Measurements from ENCODE around the gene PRSS53. TPM values are rescaled to one million over a fixed set of nuclear protein-coding genes. Genes with fewer than 3 reads are reported as not detected.

PRSS53 gene
- total RNA-seq, 1 experiment from 2014 or later = 7.0 TPM

DNA sequence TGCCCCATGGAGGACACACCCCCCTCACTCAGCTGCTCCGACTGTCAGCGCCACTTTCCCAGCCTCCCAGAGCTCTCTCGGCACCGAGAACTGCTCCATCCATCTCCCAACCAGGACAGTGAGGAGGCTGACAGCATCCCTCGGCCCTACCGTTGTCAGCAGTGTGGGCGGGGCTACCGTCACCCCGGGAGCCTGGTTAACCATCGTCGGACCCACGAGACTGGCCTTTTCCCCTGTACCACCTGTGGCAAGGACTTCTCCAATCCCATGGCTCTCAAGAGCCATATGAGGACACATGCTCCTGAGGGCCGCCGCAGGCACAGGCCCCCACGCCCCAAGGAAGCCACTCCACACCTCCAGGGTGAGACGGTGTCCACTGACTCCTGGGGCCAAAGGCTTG is 12.4 kb downstream of the PRSS53 start:
- Mint-ChIP-seq H3K4me3 (ENCODE audit: low read depth, unreplicated experiment) (no peak overlapping the region), H3K4me1 (ENCODE audit: low read depth, unreplicated experiment) (peaks cover 26% of the 10 kb centered on the region), H3K27ac (ENCODE audit: unreplicated experiment) (no peak overlapping the region), H3K27me3 (ENCODE audit: unreplicated experiment) (no peaks in the 10 kb centered on the region), H3K9me3 (ENCODE audit: low read depth, unreplicated experiment) (no peaks in the 10 kb centered on the region), H3K36me3 (ENCODE audit: insufficient read depth, unreplicated experiment) (peaks cover 63% of the 10 kb centered on the region)
- CTCF ChIA-PET = no interaction called here
- no TSS peak for BruUV-seq (replicated peaks)
- TF ChIP-seq, protein P1, sequence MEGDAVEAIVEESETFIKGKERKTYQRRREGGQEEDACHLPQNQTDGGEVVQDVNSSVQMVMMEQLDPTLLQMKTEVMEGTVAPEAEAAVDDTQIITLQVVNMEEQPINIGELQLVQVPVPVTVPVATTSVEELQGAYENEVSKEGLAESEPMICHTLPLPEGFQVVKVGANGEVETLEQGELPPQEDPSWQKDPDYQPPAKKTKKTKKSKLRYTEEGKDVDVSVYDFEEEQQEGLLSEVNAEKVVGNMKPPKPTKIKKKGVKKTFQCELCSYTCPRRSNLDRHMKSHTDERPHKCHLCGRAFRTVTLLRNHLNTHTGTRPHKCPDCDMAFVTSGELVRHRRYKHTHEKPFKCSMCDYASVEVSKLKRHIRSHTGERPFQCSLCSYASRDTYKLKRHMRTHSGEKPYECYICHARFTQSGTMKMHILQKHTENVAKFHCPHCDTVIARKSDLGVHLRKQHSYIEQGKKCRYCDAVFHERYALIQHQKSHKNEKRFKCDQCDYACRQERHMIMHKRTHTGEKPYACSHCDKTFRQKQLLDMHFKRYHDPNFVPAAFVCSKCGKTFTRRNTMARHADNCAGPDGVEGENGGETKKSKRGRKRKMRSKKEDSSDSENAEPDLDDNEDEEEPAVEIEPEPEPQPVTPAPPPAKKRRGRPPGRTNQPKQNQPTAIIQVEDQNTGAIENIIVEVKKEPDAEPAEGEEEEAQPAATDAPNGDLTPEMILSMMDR (IDR thresholded peaks at IDR 0.05; ENCODE audit: unreplicated experiment) = no peak
- DNase-seq = no peak
- intact Hi-C loops (cut with micrococcal nuclease; ENCODE audit: unreplicated experiment) = no loop called here

DNA sequence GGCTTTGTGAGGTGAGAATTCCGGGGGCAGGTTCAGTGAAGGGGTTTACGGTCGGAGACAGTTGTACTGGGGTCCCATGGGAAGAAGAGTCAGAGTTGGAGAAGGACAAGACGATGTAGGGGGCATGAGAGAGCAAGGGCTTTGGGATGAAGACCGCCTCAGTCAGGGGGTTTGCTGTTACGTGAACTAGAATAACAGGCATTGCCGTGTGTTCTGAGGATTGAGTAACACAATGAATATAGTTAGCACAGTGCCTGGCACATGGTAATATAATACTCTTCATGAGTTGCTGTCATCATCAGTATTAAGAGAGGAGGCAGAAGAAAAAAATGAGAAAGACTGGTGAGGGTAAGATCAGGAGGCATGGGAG is 13.9 kb downstream of the PRSS53 start:
- peaks cover 26% of the 10 kb centered on the region for H3K4me1 Mint-ChIP-seq (ENCODE audit: low read depth, unreplicated experiment)
- H3K4me3 Mint-ChIP-seq (ENCODE audit: low read depth, unreplicated experiment) = peak overlapping the region; percentile 88
- H3K27ac Mint-ChIP-seq (ENCODE audit: unreplicated experiment) = peak overlapping the region; percentile 89
- no peaks in the 10 kb centered on the region for H3K27me3 Mint-ChIP-seq (ENCODE audit: unreplicated experiment)
- intact Hi-C loops (cut with micrococcal nuclease; ENCODE audit: unreplicated experiment) = loop anchor here (1.0 to 5.0 kb wide), 4 partner anchors 20 to 89 kb away; partner anchors contain the start of genes HSD3B7, KAT8 and VKORC1
- H3K9me3 Mint-ChIP-seq (ENCODE audit: low read depth, unreplicated experiment) = no peaks in the 10 kb centered on the region
- TF ChIP-seq, protein P1 (IDR thresholded peaks at IDR 0.05; ENCODE audit: unreplicated experiment) = no peak
- peaks cover 48% of the 10 kb centered on the region for H3K36me3 Mint-ChIP-seq (ENCODE audit: insufficient read depth, unreplicated experiment)
- DNase-seq = no peak
- no TSS peak for BruUV-seq (replicated peaks)
- CTCF ChIA-PET = interaction anchor here (0.8 to 2.4 kb wide), 6 partner anchors 17 to 259 kb away, joined by 3 to 20 read pairs (median 4); partner anchors contain the start of gene HSD3B7

DNA sequence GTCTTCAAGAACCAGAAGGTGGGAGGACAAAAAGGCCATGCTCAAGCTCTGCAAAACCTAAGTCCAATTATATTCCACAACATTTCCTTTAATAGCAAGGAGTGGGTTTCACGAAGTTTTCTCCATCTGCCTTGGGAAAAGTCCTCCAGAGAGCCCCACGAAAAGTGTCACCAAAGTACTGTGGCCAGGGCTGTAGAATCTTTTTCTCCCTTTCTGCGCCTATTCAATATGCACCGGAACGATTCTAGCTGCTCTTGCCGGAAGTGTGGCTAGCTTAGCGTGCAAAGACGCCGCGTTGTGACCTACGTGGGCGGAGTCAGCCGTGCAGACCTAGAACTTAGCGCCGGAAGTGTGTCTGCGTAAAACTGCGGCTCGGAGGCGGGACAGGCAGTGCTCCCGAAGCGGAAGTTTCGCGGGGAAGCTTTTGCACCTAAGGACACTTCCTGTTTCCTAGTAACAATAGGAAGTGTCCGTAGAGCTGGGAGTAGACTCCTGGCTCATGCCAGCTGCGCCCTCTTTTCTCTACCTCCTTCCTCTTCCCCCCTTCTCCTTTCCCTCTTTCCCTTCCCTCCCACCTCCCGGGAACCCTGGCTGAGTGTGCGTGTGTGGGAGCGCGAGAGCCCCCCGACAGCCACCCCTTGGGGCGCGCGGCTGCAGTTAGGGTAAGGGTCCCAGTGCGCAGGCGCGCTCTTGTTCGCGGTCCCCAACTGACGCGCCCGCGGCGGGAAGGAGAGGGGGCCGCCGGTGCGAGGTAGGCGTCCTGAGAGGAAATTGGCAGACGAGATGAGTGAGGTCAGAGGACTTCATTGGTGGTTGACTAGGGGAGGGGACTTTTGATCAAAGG is 14.6 kb downstream of the PRSS53 start, which contains the start of the genes ZNF646 and ZNF668:
Gene ZNF646 (plus strand): TSS at position 453 of the 844 bp plus-strand sequence. CDS start 1,903 bp downstream, outside the sequence.
Gene ZNF668 (minus strand): TSS at position 271 of the 844 bp plus-strand sequence. CDS start 9,781 bp downstream, outside the sequence.
- Mint-ChIP-seq H3K4me1 (ENCODE audit: low read depth, unreplicated experiment) (peaks cover 26% of the 10 kb centered on the region), H3K4me3 (ENCODE audit: low read depth, unreplicated experiment) (peak within 1 kb of the TSS; percentile 88), H3K27ac (ENCODE audit: unreplicated experiment) (peak within 1 kb of the TSS; percentile 89), H3K9me3 (ENCODE audit: low read depth, unreplicated experiment) (no peaks in the 10 kb centered on the region), H3K36me3 (ENCODE audit: insufficient read depth, unreplicated experiment) (peaks cover 48% of the 10 kb centered on the region), H3K27me3 (ENCODE audit: unreplicated experiment) (no peaks in the 10 kb centered on the region)
- TF ChIP-seq, protein P1 (IDR thresholded peaks at IDR 0.05; ENCODE audit: unreplicated experiment) = no peak
- no TSS peak for BruUV-seq (replicated peaks)
- CTCF ChIA-PET = interaction anchor here (0.6 to 2.4 kb wide), 7 partner anchors 17 to 259 kb away, joined by 3 to 20 read pairs (median 4); partner anchors contain the start of gene HSD3B7
- intact Hi-C loops (cut with micrococcal nuclease; ENCODE audit: unreplicated experiment) = loop anchor here (1.0 to 5.0 kb wide), 4 partner anchors 21 to 89 kb away; partner anchors contain the start of genes HSD3B7, KAT8 and VKORC1
- DNase-seq = peak; percentile 98

DNA sequence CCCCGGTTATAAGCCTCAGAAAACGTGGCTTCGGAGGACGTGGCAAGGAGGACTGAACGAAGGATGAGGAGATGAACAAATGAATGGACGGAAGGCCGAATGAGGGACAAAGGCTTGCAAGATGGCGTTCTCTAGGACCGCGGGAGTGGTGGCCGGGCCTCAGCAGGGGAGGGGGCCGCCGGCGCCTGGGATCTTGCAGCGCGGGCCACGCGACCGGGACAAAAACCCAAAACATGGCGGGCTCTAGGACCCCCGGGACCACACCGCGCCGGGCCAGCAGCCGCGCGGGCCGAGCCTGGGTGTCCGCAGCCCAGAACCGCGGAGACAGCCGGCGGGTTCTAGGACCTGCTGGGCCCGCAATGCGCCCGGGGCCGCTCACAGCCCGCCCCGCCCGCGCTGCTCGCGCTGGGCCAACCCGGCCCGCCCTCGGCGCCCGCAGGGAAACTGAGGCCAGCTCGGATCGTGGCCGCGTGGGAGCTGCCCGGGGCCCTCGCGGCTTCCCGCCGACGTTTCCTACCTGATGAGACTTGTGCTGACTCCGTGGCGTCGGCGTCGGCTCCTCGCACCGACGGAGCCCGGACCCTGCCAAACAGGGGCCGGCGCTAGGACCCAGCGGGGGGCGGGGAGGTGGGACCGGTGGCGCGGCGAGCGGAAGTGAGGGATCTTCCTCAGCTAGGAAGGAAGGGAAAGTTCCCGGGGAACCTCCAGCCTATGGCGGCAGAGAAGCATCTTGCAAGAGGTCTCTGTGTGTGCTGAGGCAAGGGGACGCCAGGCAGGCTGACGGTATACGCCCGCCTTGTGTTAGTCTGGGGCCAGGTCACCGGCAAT is 15.4 kb downstream of the PRSS53 start:
- Mint-ChIP-seq H3K4me3 (ENCODE audit: low read depth, unreplicated experiment) (peak overlapping the region; percentile 88), H3K9me3 (ENCODE audit: low read depth, unreplicated experiment) (no peaks in the 10 kb centered on the region), H3K27me3 (ENCODE audit: unreplicated experiment) (no peaks in the 10 kb centered on the region), H3K36me3 (ENCODE audit: insufficient read depth, unreplicated experiment) (peaks cover 42% of the 10 kb centered on the region), H3K27ac (ENCODE audit: unreplicated experiment) (peak overlapping the region; percentile 89), H3K4me1 (ENCODE audit: low read depth, unreplicated experiment) (peaks cover 26% of the 10 kb centered on the region)
- TF ChIP-seq, protein P1 (IDR thresholded peaks at IDR 0.05; ENCODE audit: unreplicated experiment) = no peak
- CTCF ChIA-PET = interaction anchor here (0.6 to 2.4 kb wide), 6 partner anchors 16 to 88 kb away, joined by 3 to 20 read pairs (median 4); partner anchors contain the start of gene HSD3B7
- no TSS peak for BruUV-seq (replicated peaks)
- intact Hi-C loops (cut with micrococcal nuclease; ENCODE audit: unreplicated experiment) = loop anchor here (5.0 kb wide), 1 partner anchor 69 kb away; no protein-coding TSS in a partner anchor
- DNase-seq = peak; percentile 96

Measured in Calu3 (cell line).